CD14-positive monocyte (primary cell): ENCODE data around the gene SRA1. TPM values are rescaled to one million over a fixed set of nuclear protein-coding genes. Genes with fewer than 3 reads are reported as not detected.
A peak's percentile ranks its signal among the peaks of the same experiment; 100 is the strongest.

ENCODE experiments used
- DNase-seq, 3 donors: peaks; one replicate each; pipeline ENCODE4 v3.0.0-alpha.2; 2011 to 2022
- H2AFZ ChIP-seq: 2 replicates; pipeline ENCODE4 v1.6.0; 2012; ENCODE audit warnings: mild to moderate bottlenecking, low read depth, low read length, inconsistent platforms; ENCODE audit not compliant: insufficient read depth, poor library complexity, severe bottlenecking
- H3K27ac ChIP-seq, 2 donors: 1 replicate in 1 of 2; 2 replicates in 1 of 2; pipeline ENCODE4 v1.5.1; 2012 to 2013; ENCODE audit warnings: low read length in 2 of 2, control low read depth in 1 of 2, inconsistent platforms in 1 of 2, low read depth in 1 of 2, mild to moderate bottlenecking in 1 of 2
- H3K27me3 ChIP-seq, 2 donors: one replicate each; pipeline versions ENCODE4 v1.6.0 to v1.6.1; 2011 to 2013; ENCODE audit warnings: low read length in 2 of 2; ENCODE audit not compliant: control insufficient read depth in 2 of 2, insufficient read depth in 2 of 2
- H3K36me3 ChIP-seq, 2 donors: replicated peaks in 1 of 2; 1 replicate in 1 of 2; 2 replicates in 1 of 2; pipeline versions ENCODE4 v1.5.1 to v1.6.1; 2012 to 2013; ENCODE audit warnings: low read length in 2 of 2, control low read depth in 1 of 2, inconsistent platforms in 1 of 2, mild to moderate bottlenecking in 1 of 2; ENCODE audit not compliant: insufficient read depth in 2 of 2, control insufficient read depth in 1 of 2
- H3K4me1 ChIP-seq, 2 donors: 1 replicate in 1 of 2; 2 replicates in 1 of 2; pipeline versions ENCODE4 v1.5.1 to v1.6.1; 2012 to 2013; ENCODE audit warnings: low read length in 2 of 2, control low read depth in 1 of 2, inconsistent platforms in 1 of 2, mild to moderate bottlenecking in 1 of 2, moderate library complexity in 1 of 2; ENCODE audit not compliant: insufficient read depth in 2 of 2, control insufficient read depth in 1 of 2
- H3K4me2 ChIP-seq: replicated peaks from 2 replicates; pipeline ENCODE3; 2012; ENCODE audit warnings: low read length, moderate library complexity, mild to moderate bottlenecking; ENCODE audit not compliant: poor library complexity, severe bottlenecking; ENCODE audit errors: extremely low read depth
- H3K4me3 ChIP-seq, 3 experiments: fragments of 200-600 bp in 1 of 3; sonication (generic) in 1 of 3; replicated peaks in 1 of 3; 1 replicate in 2 of 3; 2 replicates in 1 of 3; pipeline ENCODE4 v1.5.1; 2011 to 2013; ENCODE audit warnings: low read length in 3 of 3, mild to moderate bottlenecking in 3 of 3, control low read depth in 2 of 3, low read depth in 2 of 3, inconsistent platforms in 1 of 3, moderate library complexity in 1 of 3
- H3K79me2 ChIP-seq: 2 replicates; pipeline ENCODE4 v1.6.0; 2012; ENCODE audit warnings: mild to moderate bottlenecking, control low read depth, inconsistent platforms, low read length, moderate library complexity; ENCODE audit not compliant: insufficient read depth
- H3K9ac ChIP-seq: 2 replicates; pipeline ENCODE4 v1.6.0; 2017; ENCODE audit warnings: low read length, mild to moderate bottlenecking; ENCODE audit not compliant: insufficient read depth, poor library complexity, severe bottlenecking
- H3K9me3 ChIP-seq, 2 donors: replicated peaks in 1 of 2; 1 replicate in 1 of 2; 2 replicates in 1 of 2; pipeline versions ENCODE4 v1.5.1 to v1.6.1; 2012 to 2013; ENCODE audit warnings: low read length in 2 of 2, control low read depth in 1 of 2; ENCODE audit not compliant: control insufficient read depth in 1 of 2, insufficient read depth in 1 of 2
- H4K20me1 ChIP-seq: 2 replicates; pipeline ENCODE4 v1.6.0; 2012; ENCODE audit warnings: mild to moderate bottlenecking, low read length, control low read depth, moderate library complexity; ENCODE audit not compliant: insufficient read depth
- H3K27ac Mint-ChIP-seq, 7 donors: one replicate each; pipeline ENCODE4 v1.8.0; 2020; ENCODE audit warnings: mild to moderate bottlenecking in 7 of 7, mixed read lengths in 7 of 7, moderate library complexity in 6 of 7, inconsistent platforms in 2 of 7
- H3K27me3 Mint-ChIP-seq, 3 donors: one replicate each; pipeline ENCODE4 v1.8.0; 2021 to 2022; ENCODE audit warnings: low read depth in 3 of 3, mild to moderate bottlenecking in 3 of 3, mixed read lengths in 3 of 3, moderate library complexity in 3 of 3, inconsistent platforms in 1 of 3
- H3K36me3 Mint-ChIP-seq, 2 donors: one replicate each; pipeline ENCODE4 v1.8.0; 2020; ENCODE audit warnings: mixed read lengths in 2 of 2, inconsistent platforms in 1 of 2, mild to moderate bottlenecking in 1 of 2
- H3K4me1 Mint-ChIP-seq: one replicate; pipeline ENCODE4 v1.8.0; 2020; ENCODE audit warnings: mild to moderate bottlenecking, mixed read lengths
- H3K4me3 Mint-ChIP-seq, 2 donors: one replicate each; pipeline ENCODE4 v1.8.0; 2020; ENCODE audit warnings: mild to moderate bottlenecking in 2 of 2, mixed read lengths in 2 of 2, moderate library complexity in 1 of 2
- H3K9me3 Mint-ChIP-seq, 7 donors: one replicate each; pipeline ENCODE4 v1.8.0; 2020 to 2022; ENCODE audit warnings: mixed read lengths in 7 of 7, mild to moderate bottlenecking in 6 of 7, moderate library complexity in 6 of 7, inconsistent platforms in 2 of 7
- WGBS: methylation state at CpG from one replicate; pipeline ENCODE4 v1.1.5; 2013; ENCODE audit warnings: missing lambda C conversion rate; ENCODE audit not compliant: insufficient coverage; 5-methylcytosine and 5-hydroxymethylcytosine counted together
- intact Hi-C, 2 donors: fragments of 100-400 bp; cut with micrococcal nuclease; formaldehyde crosslinking; loops; one replicate each; pipeline versions ENCODE4 v1.15.0 to v1.15.1; 2023
- polyA plus RNA-seq, 3 donors: library from polyadenylated mRNA; depleted of rRNA in 1 of 3; unstranded in 2 of 3; stranded (reverse) in 1 of 3; fragments of 300-500 nt in 2 of 3; fragments of >200 nt in 1 of 3; fragmentation: Illumina TruSeq in 2 of 3; gene quantifications; 1 replicate in 2 of 3; 2 replicates in 1 of 3; pipeline ENCODE4 v1.2.3, GENCODE V29; 2012 to 2021
- TF ChIP-seq, protein P1 (sequence below): fragments of 200-600 bp; IDR thresholded peaks from one replicate; pipeline ENCODE4 v1.8.0; 2022; ENCODE audit warnings: antibody characterized with exemption, mild to moderate bottlenecking

SRA1 gene
- polyA plus RNA-seq, 3 donors: 72.4 to 97.2 (median 80.8) TPM

DNA sequence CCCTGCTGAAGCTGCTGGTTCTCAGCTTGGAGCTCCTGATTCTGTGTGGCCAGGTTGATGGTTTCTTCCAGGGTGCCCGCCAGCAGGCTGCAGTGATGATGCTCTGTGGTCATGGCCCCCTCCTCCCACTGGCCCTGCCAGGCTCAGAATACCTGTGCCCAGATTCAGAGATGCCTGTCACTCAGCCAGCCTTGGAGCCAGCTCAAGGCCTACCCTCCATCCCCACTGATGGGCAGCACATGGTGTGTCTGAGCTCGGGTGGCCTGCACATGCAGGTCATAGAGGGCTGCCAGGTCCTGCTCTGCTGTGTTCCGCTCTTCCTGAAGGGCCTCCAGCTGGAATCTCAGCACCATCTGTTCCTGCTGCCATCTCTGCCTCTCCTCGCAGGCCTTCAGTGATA lies 12.8 kb upstream of the SRA1 start:
- Histone ChIP-seq H2AFZ (no peak overlapping the region), H4K20me1 (no peaks in the 10 kb centered on the region), H3K4me3 (peak overlapping the region in 1 of 3 experiments; percentile 41), H3K36me3 (peaks cover 22 to 57% of the 10 kb centered on the region in 2 donors), H3K9me3 (no peaks in the 10 kb centered on the region), H3K27me3 (no peaks in the 10 kb centered on the region), H3K4me2 (peak overlapping the region; percentile 49), H3K27ac (peak overlapping the region; percentile 45 to 83), H3K4me1 (peaks cover 33 to 64% of the 10 kb centered on the region in 2 donors), H3K9ac (no peak overlapping the region), H3K79me2 (peaks cover 28% of the 10 kb centered on the region)
- intact Hi-C loops: no loop called here
- H3K9me3 Mint-ChIP-seq: peaks cover 0 to 2% (median 0%) of the 10 kb centered on the region in 7 donors
- peaks cover 47 to 75% of the 10 kb centered on the region in 2 donors for H3K36me3 Mint-ChIP-seq
- TF ChIP-seq, protein P1, sequence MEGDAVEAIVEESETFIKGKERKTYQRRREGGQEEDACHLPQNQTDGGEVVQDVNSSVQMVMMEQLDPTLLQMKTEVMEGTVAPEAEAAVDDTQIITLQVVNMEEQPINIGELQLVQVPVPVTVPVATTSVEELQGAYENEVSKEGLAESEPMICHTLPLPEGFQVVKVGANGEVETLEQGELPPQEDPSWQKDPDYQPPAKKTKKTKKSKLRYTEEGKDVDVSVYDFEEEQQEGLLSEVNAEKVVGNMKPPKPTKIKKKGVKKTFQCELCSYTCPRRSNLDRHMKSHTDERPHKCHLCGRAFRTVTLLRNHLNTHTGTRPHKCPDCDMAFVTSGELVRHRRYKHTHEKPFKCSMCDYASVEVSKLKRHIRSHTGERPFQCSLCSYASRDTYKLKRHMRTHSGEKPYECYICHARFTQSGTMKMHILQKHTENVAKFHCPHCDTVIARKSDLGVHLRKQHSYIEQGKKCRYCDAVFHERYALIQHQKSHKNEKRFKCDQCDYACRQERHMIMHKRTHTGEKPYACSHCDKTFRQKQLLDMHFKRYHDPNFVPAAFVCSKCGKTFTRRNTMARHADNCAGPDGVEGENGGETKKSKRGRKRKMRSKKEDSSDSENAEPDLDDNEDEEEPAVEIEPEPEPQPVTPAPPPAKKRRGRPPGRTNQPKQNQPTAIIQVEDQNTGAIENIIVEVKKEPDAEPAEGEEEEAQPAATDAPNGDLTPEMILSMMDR: no peak
- peak overlapping the region; percentile 73 to 98 (median 97) for H3K27ac Mint-ChIP-seq
- H3K4me3 Mint-ChIP-seq: no peak overlapping the region
- WGBS: 90% methylated on average over 4 of the region's 4 CpGs
- H3K27me3 Mint-ChIP-seq: peaks cover 2% of the 10 kb centered on the region in 3 donors
- DNase-seq: no peak
- H3K4me1 Mint-ChIP-seq: peaks cover 55% of the 10 kb centered on the region

DNA sequence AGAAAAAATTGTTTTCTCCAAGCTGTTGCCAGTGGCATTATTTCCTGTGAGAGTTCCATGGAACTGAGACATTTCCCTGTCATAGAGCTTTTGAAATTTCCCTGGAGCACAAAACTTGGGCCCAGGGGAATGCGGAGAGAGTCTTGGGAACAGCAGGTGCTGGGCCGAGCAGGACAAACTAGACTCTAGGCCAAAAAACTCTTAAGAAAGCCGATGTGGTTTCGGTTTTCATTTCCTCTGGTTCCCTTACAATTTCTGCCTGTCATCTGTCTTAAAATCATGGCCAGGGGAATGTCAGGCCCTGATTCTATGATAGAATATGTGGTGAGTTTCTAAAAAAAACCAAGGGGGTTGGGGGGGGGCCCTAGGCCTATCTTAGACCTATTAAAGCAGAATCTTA lies 11.9 kb upstream of the SRA1 start:
- H3K9ac ChIP-seq: peak overlapping the region; percentile 36
- H2AFZ ChIP-seq: peak overlapping the region; percentile 30
- peaks cover 32% of the 10 kb centered on the region for H3K79me2 ChIP-seq
- Mint-ChIP-seq H3K27ac (peak overlapping the region; percentile 94 to 98 (median 98)), H3K27me3 (peaks cover 0 to 2% (median 2%) of the 10 kb centered on the region in 3 donors), H3K36me3 (peaks cover 41 to 66% of the 10 kb centered on the region in 2 donors), H3K9me3 (peaks cover 0 to 2% (median 0%) of the 10 kb centered on the region in 7 donors), H3K4me1 (peaks cover 50% of the 10 kb centered on the region), H3K4me3 (peak overlapping the region; percentile 67 to 82)
- H3K27ac ChIP-seq: peak overlapping the region; percentile 72 to 83
- H3K4me3 ChIP-seq: peak overlapping the region in 1 of 3 experiments; percentile 41
- no peaks in the 10 kb centered on the region for H3K27me3 ChIP-seq
- peaks cover 21 to 49% of the 10 kb centered on the region in 2 donors for H3K36me3 ChIP-seq
- TF ChIP-seq, protein P1: no peak
- DNase-seq: peak in 2 of 3 donors; percentile 66 to 70
- H4K20me1 ChIP-seq: no peaks in the 10 kb centered on the region
- intact Hi-C loops: loop anchor here in 1 of 2 donors (10.0 kb wide), 1 partner anchor 146 kb away; no protein-coding TSS in a partner anchor
- WGBS: 8% methylated on average over 2 of the region's 4 CpGs
- H3K9me3 ChIP-seq: no peaks in the 10 kb centered on the region
- H3K4me2 ChIP-seq: peak overlapping the region; percentile 49
- peaks cover 35 to 60% of the 10 kb centered on the region in 2 donors for H3K4me1 ChIP-seq
